ENCODE measurements around the gene SLC22A12. TPM values are rescaled to one million over a fixed set of nuclear protein-coding genes. Genes with fewer than 3 reads are reported as not detected.

Gene SLC22A12
- total RNA-seq, 2 experiments from 2014 or later = not detected

GRCh38 chr11:64641596-64642417 is 50.8 kb downstream of the SLC22A12 start:
- POLR2A ChIA-PET = no interaction called here
- CTCF ChIA-PET = no interaction called here

GRCh38 chr11:64642418-64642735 is 51.4 kb downstream of the SLC22A12 start:
- ChIA-PET POLR2A (no interaction called here), CTCF (no interaction called here)

GRCh38 chr11:64642871-64643255 is 51.8 kb downstream of the SLC22A12 start:
- CTCF ChIA-PET = interaction anchor here (0.6 kb wide), 1 partner anchor 32 kb away, joined by 3 read pairs; no protein-coding TSS in a partner anchor
- POLR2A ChIA-PET = no interaction called here

GRCh38 chr11:64643256-64643881 is 52.3 kb downstream of the SLC22A12 start:
- CTCF ChIA-PET = interaction anchor here (0.6 kb wide), 1 partner anchor 33 kb away, joined by 3 read pairs; no protein-coding TSS in a partner anchor
- POLR2A ChIA-PET = no interaction called here

- POLR2A ChIA-PET = interaction anchor here (0.7 kb wide), 1 partner anchor 1642 kb away, joined by 6 read pairs; no protein-coding TSS in a partner anchor
- CTCF ChIA-PET = no interaction called here
Observed at GRCh38 chr11:64643920-64644646, 53.1 kb downstream of the SLC22A12 start.

- POLR2A ChIA-PET = interaction anchor here (0.7 kb wide), 1 partner anchor 1641 kb away, joined by 6 read pairs; no protein-coding TSS in a partner anchor
- CTCF ChIA-PET = no interaction called here
Observed at GRCh38 chr11:64644647-64645275, 53.7 kb downstream of the SLC22A12 start.

- ChIA-PET CTCF (interaction anchor here (1.0 kb wide), 1 partner anchor 90 kb away, joined by 3 read pairs; no protein-coding TSS in a partner anchor), POLR2A (no interaction called here)
Observed at GRCh38 chr11:64647019-64647779, 56.2 kb downstream of the SLC22A12 start.

GRCh38 chr11:64648551-64648950 is 57.5 kb downstream of the SLC22A12 start:
- ChIA-PET CTCF (interaction anchor here (0.6 to 1.4 kb wide), 2 partner anchors 11 to 246 kb away, joined by 3 to 5 read pairs; no protein-coding TSS in a partner anchor), POLR2A (no interaction called here)

- POLR2A ChIA-PET = interaction anchor here (0.6 kb wide), 1 partner anchor 88 kb away, joined by 4 read pairs; no protein-coding TSS in a partner anchor
Observed at GRCh38 chr11:64649291-64649697, 58.3 kb downstream of the SLC22A12 start.

GRCh38 chr11:64650923-64651523 is 60.0 kb downstream of the SLC22A12 start:
- CTCF ChIA-PET = interaction anchor here (0.6 to 1.5 kb wide), 3 partner anchors 66 to 202 kb away, joined by 3 to 8 read pairs (median 3); no protein-coding TSS in a partner anchor
- POLR2A ChIA-PET = no interaction called here

More at GRCh38 chr11:64649291-64649697, 58.3 kb downstream of the SLC22A12 start:
- CTCF ChIA-PET = interaction anchor here (0.5 to 1.5 kb wide), 4 partner anchors 10 to 289 kb away, joined by 3 to 5 read pairs (median 4); no protein-coding TSS in a partner anchor

Other genes with a start within 250 kb of the SLC22A12 start
- 10 to 100 TPM; 35.3 to 37.2 TPM for gene RPS6KA4, start 232.1 kb upstream of the SLC22A12 start, total RNA-seq
- gene SLC22A11, start 35.3 kb upstream of the SLC22A12 start, total RNA-seq = not detected
- gene NRXN2, start 132.0 kb downstream of the SLC22A12 start, total RNA-seq = under 1 TPM; 0.32 to 0.44 TPM
- gene RASGRP2, start 152.9 kb downstream of the SLC22A12 start, total RNA-seq = 1 to 10 TPM; 2.7 to 3.1 TPM
- under 1 TPM; 0.95 to 0.99 TPM for gene PYGM, start 168.8 kb downstream of the SLC22A12 start, total RNA-seq
- 100 to 1,000 TPM; 399 to 402 TPM for gene SF1, start 187.3 kb downstream of the SLC22A12 start, total RNA-seq
- 10 to 100 TPM; 52.3 to 53.6 TPM for gene MAP4K2, start 212.0 kb downstream of the SLC22A12 start, total RNA-seq
- gene MEN1, start 219.3 kb downstream of the SLC22A12 start, total RNA-seq = 10 to 100 TPM; 43.3 to 47.4 TPM

Data from activated CD8-positive, alpha-beta memory T cell treated with anti-CD3 and anti-CD28 coated beads for 36 hours (primary cell).